HG02884 (cell line): ENCODE data around the gene KIAA1958.
"Not testable (repeated sequence)": the region's sequence is repeated elsewhere in the genome, so short reads cannot be mapped to it uniquely, and the experiment has no call there.

Experiments
- ATAC-seq: cut with Tn5 transposase; IDR thresholded peaks from one replicate; pipeline ENCODE4 v1.9.1; 2021; ENCODE audit warnings: mild to moderate bottlenecking, moderate library complexity; ENCODE audit not compliant: unreplicated experiment

KIAA1958 gene

GRCh38 chr9:112582371-112583262 lies 96.0 kb downstream of the KIAA1958 start:
- no peak for ATAC-seq

GRCh38 chr9:112586599-112587155 lies 100.0 kb downstream of the KIAA1958 start:
- no peak for ATAC-seq

GRCh38 chr9:112591875-112592274 lies 105.2 kb downstream of the KIAA1958 start:
- not testable (repeated sequence) for ATAC-seq

GRCh38 chr9:112599732-112600131 lies 113.1 kb downstream of the KIAA1958 start:
- no peak for ATAC-seq

- ATAC-seq, result no peak
Observed at GRCh38 chr9:112601636-112602035, 115.0 kb downstream of the KIAA1958 start.

GRCh38 chr9:112604790-112605189 lies 118.2 kb downstream of the KIAA1958 start:
- ATAC-seq, result no peak

GRCh38 chr9:112605518-112605917 lies 118.9 kb downstream of the KIAA1958 start:
- peak; percentile 99 for ATAC-seq

GRCh38 chr9:112605963-112606699 lies 119.5 kb downstream of the KIAA1958 start:
- no peak for ATAC-seq

- ATAC-seq, result no peak
Observed at GRCh38 chr9:112608851-112609250, 122.2 kb downstream of the KIAA1958 start.

GRCh38 chr9:112615584-112616266 lies 129.1 kb downstream of the KIAA1958 start:
- ATAC-seq, result no peak

GRCh38 chr9:112617371-112617770 lies 130.7 kb downstream of the KIAA1958 start:
- ATAC-seq, result no peak

- ATAC-seq, result no peak
Observed at GRCh38 chr9:112618385-112619009, 131.9 kb downstream of the KIAA1958 start.

- ATAC-seq, result no peak
Observed at GRCh38 chr9:112620388-112620787, 133.8 kb downstream of the KIAA1958 start.

- ATAC-seq, result no peak
Observed at GRCh38 chr9:112621018-112621655, 134.5 kb downstream of the KIAA1958 start.

- no peak for ATAC-seq
Observed at GRCh38 chr9:112623198-112623597, 136.6 kb downstream of the KIAA1958 start.

- no peak for ATAC-seq
Observed at GRCh38 chr9:112624711-112625707, 138.4 kb downstream of the KIAA1958 start.

GRCh38 chr9:112629671-112630485 lies 143.3 kb downstream of the KIAA1958 start:
- no peak for ATAC-seq
